Activated CD8-positive, alpha-beta memory T cell treated with anti-CD3 and anti-CD28 coated beads for 1 hour (primary cell): ENCODE data around the gene CXorf58.

Experiments used
- DNase-seq, 2 donors: peaks; one replicate each; pipeline ENCODE4 v3.0.0-alpha.2; 2020; ENCODE audit warnings: low read depth in 1 of 2; ENCODE audit errors: extremely low read depth in 1 of 2

Gene CXorf58

GRCh38 chrX:23900220-23900797, 7.5 kb upstream of the CXorf58 start:
- no peak for DNase-seq

DNA sequence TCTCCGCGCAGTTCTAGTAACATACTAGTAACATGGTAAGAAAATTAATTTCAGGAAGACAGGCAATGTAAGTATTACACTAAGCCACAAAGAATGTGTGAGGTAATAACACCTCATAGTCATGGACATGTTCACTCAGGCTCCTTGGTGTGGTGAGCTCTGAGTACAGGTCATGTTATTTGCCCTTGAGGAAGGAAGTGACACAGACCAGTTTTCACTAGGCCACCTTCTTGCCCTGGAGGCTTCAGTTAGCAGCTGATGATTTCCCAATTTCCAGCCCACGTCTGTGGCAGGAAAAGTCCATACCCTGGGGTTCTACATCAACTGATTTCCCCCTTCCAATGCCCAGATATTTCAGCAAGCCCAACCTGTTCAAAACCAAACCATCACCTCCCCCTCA, 6.7 kb upstream of the CXorf58 start:
- no peak for DNase-seq

GRCh38 chrX:23901805-23902204, 6.0 kb upstream of the CXorf58 start:
- DNase-seq, result no peak

- no peak for DNase-seq
Measured at GRCh38 chrX:23902419-23902818, 5.4 kb upstream of the CXorf58 start.

DNA sequence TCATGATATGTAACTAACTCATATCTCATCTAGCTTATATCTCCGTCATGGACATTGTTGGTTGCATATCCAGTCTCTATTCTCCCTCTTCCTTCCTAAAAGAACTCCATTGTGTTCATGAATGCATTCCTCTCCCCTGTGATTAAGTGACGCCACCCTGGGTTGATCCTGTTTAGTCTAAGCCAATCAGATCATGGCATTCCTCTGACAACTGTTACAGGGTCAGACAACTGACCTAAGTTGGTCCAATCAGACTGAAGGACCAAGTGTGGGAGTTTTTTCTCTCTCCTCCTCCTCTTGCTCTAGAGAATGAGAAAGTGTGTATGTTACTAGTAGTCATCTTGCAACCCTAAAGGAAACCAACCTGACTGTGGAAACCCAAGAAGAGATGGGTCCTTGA, 3.7 kb upstream of the CXorf58 start:
- no peak for DNase-seq

GRCh38 chrX:23907111-23907497, 702 bp upstream of the CXorf58 start:
- no peak for DNase-seq

DNA sequence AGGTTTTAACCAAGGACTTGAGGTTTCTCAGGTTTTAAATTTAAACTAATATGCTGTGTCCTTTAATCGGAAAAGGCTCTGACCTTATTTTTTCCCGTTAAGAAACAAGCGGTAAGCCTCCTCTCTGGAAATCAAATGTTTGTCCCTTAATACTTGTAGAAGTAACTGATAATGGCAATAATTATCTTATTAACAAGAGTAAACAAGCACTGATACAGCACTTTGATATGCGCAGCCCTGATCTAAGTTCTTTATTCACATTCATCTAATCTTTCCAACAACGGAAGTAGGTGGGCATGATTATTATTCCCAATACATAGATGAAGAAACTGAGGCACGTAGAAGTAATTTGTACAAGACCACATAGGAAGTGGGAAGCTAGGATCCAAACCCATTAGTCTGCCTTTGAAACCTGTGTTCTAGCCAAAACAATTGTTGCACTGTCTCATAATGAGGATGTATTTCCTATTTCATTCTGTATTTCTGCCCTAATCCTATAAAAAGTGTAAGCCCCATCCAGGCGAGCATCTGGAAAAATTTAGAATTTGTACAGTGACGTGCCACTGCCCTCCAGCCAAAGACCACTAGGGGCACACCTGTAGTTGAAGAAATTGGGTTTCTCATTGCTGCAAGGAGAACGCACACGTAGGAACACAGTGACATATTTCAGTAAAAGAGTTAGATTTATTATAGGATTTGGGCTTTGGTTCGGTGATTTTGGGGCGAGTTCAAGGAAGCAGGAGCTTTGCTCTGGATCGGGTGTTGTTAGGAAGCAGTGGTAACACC, 606 bp downstream of the CXorf58 start:
- DNase-seq, result no peak

DNA sequence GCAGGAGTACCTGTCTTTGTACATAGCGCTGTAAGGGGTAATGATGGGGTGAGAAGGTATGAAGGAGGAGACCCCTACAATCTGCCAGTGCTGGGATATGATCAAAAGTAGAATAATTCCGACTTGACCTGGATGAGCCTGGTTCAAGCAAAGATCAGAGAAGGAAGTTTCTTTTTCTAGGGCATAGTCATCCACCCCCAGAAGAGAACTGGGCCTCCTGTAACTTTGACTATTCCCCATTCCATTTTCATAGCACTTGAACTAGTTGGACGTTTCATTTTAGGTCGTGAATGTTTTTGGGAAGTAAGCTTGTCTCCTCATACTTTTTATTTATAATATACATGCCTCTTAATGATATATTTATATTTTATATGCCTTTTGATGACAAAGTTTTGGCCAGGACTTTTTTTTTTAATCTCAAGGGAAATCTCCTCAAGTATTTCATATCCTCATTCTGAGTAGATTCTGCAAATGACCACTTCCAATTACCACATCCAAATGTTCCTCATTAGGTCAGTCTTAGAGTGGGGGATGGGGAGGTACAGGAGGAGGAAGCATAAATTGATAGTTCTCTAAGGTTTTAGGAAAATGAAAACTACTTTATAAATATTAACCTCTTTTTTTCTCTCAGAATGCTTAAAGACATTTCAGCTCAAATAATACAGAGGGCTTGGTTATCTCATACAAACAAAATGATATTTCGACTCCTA, 3.5 kb downstream of the CXorf58 start:
- DNase-seq, result no peak

DNA sequence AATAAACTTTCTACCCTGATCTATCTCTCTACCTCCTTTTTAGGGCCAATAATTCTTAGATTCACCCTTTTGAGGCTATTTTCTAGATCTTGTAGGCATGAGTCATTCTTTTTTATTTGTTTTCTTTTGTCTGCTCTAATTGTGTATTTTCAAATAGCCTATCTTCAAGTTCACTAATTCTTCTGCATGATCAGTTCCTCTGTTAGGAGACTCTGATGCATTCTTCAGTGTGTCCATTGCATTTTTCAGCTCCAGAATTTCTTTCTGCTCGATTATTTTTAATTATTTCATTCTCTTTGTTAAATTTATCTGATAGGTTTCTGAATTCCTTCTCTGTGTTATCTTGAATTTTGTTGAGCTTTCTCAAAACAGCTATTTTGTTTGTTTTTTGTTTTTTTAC, 11.3 kb downstream of the CXorf58 start:
- DNase-seq, result no peak

GRCh38 chrX:23919706-23920320, 12.0 kb downstream of the CXorf58 start:
- DNase-seq, result no peak

- DNase-seq, result no peak
Measured at GRCh38 chrX:23926015-23926414, 18.2 kb downstream of the CXorf58 start.

- no peak for DNase-seq
Measured at GRCh38 chrX:23930894-23931604, 23.2 kb downstream of the CXorf58 start.

DNA sequence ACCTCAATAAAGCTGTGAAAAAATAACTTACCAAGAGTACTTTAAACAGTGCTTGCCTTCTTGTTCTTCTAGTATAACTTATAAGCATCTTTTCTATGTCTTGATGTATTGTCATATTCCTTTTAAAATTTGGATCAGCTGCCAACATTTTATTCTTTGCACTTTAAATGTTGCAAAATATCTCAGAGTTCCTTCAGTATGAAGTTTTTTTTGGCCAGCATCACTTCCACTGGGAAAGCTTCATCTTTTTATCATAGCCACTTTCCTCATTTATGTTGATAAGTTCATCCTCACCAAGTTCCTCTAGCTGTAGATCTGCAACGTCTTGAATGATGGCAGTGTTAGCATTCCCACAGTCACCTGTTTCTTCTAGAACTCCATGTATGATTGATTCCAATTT, 24.2 kb downstream of the CXorf58 start:
- no peak for DNase-seq

- no peak for DNase-seq
Measured at GRCh38 chrX:23935106-23935505, 27.3 kb downstream of the CXorf58 start.

- no peak for DNase-seq
Measured at GRCh38 chrX:23936180-23936579, 28.4 kb downstream of the CXorf58 start.

DNA sequence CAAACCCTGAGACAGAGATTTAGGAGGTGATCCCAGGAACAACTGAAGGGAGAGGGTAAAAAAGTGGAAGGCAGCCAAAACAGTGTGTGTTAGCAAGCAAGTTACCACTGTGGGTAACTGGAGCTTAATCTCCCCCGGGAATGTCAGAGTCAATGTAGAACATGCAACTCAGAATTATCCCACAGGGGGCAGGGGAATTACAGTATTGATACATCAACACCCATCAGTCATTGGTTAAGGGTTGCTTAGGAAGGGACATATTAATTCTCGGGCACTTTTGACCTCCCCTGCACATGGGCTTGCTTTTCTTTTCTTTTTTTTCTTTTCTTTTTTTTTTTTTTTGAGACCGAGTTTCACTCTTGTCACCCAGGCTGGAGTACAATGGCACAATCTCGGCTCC, 29.3 kb downstream of the CXorf58 start:
- DNase-seq, result no peak

DNA sequence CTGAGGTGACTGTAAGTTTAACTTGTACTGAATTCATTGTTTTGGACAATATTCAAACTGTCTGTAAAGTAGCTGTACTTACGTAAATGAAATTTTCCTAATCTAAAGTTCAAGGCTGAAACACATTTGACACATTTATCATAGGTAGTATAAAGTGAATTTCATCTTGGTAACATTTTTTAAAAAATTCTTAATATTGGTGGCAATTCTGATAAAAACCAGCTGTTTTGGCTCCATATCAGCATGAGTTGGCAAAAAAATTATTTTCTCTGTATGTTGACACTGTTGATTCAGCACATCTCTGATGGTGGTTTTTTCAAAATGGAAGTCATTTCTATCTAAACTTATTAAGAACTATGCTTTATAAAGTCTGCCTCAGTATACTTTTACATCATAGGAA, 30.9 kb downstream of the CXorf58 start:
- DNase-seq, result no peak

DNA sequence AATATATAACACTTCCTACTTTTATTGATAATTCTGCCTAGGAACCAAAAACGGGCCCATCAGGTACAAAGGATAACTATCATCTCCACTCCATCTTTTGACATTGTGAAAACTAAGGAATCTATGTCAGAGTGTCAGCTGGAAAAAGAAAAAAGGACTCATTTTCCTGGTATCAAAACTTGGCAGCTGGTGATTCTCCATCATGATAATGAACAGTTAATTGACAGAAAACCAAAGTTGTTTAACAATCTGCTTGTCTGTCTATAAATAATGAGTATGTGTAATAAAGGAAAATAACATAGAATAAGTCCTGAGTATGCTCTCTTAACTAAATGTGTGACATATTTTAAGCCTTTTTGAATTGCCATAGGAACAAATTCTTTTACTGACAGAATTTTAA, 31.4 kb downstream of the CXorf58 start:
- no peak for DNase-seq

DNA sequence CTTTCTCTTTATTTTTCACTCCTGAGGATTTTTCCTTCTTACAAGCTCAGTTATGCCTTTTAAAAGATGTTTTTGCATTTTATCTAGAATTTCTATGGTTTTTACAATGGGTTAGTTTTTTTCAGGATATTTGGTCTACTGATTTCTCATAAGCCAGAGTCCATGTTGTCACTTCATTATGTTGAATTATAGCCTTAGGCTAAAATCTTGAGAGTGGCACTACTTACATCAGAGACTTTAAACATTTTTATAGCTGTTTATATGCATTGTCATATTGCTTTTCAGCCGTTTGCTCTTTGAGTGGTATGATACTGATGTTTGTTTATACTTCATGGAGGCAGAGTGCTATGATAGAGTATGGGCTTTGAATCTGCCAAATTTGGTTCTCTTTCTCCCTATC, 36.4 kb downstream of the CXorf58 start:
- DNase-seq, result no peak

- DNase-seq, result no peak
Measured at GRCh38 chrX:23945206-23945605, 37.4 kb downstream of the CXorf58 start.

DNA sequence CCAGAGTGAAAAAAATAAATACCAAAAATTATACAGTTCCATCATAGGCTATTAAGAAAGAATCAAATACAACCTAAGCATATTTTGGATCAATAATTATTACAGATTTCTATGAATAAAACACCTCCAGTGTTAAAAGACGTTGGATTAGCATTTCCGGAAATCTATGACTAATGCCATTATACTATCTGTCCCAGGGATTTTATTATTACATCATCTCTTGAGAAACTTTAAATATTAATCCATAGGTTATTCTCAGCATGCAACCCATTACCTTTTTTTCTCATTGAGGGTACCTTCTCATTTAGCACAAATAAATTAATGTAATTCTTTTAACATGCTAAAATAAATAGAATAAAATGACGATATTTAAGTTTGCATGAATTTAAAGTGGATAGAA, 44.6 kb downstream of the CXorf58 start:
- DNase-seq, result no peak
